Stomach (tissue), 4 donors: ENCODE data around the gene CAPRIN1.

Source experiments
- CTCF ChIP-seq, 7 experiments: fragments of 450-650 bp in 4 of 7; fragments of 200-600 bp in 3 of 7; sonication (generic) in 3 of 7; IDR thresholded peaks; one replicate each; pipeline ENCODE4 v1.5.1; 2016 to 2019; ENCODE audit warnings: antibody characterized with exemption in 7 of 7, control low read depth in 2 of 7, mild to moderate bottlenecking in 1 of 7
- EP300 ChIP-seq: sonication (generic); formaldehyde crosslinking; IDR thresholded peaks from one replicate; pipeline ENCODE4 v1.6.1; 2017; ENCODE audit warnings: antibody characterized with exemption
- POLR2AphosphoS5 ChIP-seq, 3 donors: sonication (generic); formaldehyde crosslinking; IDR thresholded peaks; one replicate each; pipeline ENCODE4 v1.6.1; 2016; ENCODE audit warnings: antibody characterized with exemption in 3 of 3

DNA sequence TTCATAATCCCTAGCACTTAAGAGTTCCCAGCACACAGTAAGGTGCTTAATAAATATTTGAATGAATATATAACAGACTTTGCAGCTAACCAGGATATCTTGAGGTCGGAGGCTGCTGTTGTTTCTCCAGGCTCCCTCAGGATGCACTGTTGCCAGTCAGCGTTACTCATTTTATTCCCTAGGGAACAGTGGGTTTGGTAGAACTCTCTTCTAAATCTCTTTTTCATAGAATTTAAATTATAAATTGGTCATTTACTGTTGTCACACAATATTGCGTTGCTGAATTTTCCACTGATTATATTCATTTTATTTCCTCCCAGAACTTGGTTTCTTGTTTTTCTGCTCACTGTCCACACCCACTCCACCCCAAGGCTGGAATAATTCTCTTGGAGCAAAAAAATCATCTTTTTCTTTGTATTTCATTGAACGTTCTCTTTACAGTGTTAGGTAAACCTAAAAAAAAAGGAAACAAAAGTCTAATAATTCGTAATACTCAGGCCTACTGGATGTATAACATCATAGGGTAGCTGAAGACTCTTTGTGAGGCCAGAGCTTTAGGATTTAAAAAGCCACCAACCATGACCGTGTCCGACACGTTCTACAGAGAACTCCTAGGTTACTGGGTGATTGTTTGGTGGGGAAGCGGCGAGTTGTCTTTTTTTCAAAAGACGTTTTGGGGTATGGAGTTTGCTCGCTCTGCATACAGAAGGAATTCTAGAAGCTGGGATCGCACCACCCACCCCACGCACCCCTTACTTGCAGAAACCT lies 766 bp upstream of the CAPRIN1 start:
- no peak for TF ChIP-seq CTCF (IDR thresholded peaks at IDR 0.05)
- no peak for TF ChIP-seq POLR2AphosphoS5 (IDR thresholded peaks at IDR 0.05)
- TF ChIP-seq EP300, result no peak
